OCI-LY3 (cell line): ENCODE results near the gene KLHL29.

Source experiments
- EZH2phosphoT487 ChIP-seq: fragments of 200-600 bp; shearing (Covaris generic); IDR thresholded peaks from 2 replicates; pipeline ENCODE4 v1.6.1; 2018; ENCODE audit warnings: antibody characterized with exemption, mixed run types, low read depth
- TF ChIP-seq, protein P1 (sequence below): fragments of 200-600, 300-600 bp; sonication (generic); IDR thresholded peaks from 2 replicates; pipeline ENCODE4 v1.5.1; 2014; ENCODE audit warnings: antibody characterized with exemption, low read length, low read depth

GRCh38 chr2:23419171-23420090 lies 34.5 kb downstream of the KLHL29 start:
- TF ChIP-seq, protein P1, sequence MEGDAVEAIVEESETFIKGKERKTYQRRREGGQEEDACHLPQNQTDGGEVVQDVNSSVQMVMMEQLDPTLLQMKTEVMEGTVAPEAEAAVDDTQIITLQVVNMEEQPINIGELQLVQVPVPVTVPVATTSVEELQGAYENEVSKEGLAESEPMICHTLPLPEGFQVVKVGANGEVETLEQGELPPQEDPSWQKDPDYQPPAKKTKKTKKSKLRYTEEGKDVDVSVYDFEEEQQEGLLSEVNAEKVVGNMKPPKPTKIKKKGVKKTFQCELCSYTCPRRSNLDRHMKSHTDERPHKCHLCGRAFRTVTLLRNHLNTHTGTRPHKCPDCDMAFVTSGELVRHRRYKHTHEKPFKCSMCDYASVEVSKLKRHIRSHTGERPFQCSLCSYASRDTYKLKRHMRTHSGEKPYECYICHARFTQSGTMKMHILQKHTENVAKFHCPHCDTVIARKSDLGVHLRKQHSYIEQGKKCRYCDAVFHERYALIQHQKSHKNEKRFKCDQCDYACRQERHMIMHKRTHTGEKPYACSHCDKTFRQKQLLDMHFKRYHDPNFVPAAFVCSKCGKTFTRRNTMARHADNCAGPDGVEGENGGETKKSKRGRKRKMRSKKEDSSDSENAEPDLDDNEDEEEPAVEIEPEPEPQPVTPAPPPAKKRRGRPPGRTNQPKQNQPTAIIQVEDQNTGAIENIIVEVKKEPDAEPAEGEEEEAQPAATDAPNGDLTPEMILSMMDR: no peak
- no peak for TF ChIP-seq EZH2phosphoT487
